Measurements from ENCODE around the gene TBX18.

- no peak for TF ChIP-seq CTCF (IDR thresholded peaks at IDR 0.05; ENCODE audit: low read depth, low read length, missing input control)
- no peak for TF ChIP-seq FOXA1 (IDR thresholded peaks at IDR 0.05)
- TF ChIP-seq, protein P1, sequence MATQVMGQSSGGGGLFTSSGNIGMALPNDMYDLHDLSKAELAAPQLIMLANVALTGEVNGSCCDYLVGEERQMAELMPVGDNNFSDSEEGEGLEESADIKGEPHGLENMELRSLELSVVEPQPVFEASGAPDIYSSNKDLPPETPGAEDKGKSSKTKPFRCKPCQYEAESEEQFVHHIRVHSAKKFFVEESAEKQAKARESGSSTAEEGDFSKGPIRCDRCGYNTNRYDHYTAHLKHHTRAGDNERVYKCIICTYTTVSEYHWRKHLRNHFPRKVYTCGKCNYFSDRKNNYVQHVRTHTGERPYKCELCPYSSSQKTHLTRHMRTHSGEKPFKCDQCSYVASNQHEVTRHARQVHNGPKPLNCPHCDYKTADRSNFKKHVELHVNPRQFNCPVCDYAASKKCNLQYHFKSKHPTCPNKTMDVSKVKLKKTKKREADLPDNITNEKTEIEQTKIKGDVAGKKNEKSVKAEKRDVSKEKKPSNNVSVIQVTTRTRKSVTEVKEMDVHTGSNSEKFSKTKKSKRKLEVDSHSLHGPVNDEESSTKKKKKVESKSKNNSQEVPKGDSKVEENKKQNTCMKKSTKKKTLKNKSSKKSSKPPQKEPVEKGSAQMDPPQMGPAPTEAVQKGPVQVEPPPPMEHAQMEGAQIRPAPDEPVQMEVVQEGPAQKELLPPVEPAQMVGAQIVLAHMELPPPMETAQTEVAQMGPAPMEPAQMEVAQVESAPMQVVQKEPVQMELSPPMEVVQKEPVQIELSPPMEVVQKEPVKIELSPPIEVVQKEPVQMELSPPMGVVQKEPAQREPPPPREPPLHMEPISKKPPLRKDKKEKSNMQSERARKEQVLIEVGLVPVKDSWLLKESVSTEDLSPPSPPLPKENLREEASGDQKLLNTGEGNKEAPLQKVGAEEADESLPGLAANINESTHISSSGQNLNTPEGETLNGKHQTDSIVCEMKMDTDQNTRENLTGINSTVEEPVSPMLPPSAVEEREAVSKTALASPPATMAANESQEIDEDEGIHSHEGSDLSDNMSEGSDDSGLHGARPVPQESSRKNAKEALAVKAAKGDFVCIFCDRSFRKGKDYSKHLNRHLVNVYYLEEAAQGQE (IDR thresholded peaks at IDR 0.05), result no peak
- TF ChIP-seq YY1 (IDR thresholded peaks at IDR 0.05), result no peak
These were observed 24.3 kb upstream of the TBX18 start for GRCh38 chr6:84788689-84789088.
